Stimulated activated CD8-positive, alpha-beta memory T cell treated with anti-CD3 and anti-CD28 coated beads, Interleukin-4, amount 100 ng/mL, for 48 hours (primary cell): ENCODE data around the gene HSP90B1.

Source experiments
- DNase-seq: peaks from one replicate; pipeline ENCODE4 v3.0.0-alpha.2; 2020

The HSP90B1 gene

DNA sequence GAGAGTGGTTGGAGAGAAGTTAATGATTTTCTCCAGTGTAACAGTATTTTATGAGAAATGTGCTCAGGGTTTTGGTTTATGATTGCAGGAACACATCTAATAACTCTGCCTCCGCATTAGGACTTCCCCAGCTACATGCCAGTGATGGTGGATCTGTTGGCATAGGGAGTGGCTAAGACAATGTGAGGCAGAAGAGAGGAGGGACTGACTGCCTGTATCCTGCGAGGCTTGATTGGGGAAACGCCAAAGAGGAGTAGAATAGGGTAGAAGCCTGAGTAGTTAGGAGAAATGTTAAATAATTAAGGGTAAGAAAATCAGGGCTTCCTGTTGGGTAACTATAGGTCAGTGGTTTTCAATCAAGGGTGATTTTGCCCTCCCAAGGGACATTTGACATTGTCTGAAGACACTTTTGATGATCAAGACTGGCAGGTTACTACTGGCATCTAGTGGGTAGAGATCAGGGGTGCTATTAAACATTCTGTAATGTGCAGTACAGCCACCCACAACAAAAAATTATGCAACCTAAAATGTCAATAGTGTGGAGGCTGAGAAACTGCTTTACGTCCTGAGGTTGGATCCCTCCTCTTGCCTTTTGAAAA lies 48.3 kb downstream of the HSP90B1 start:
- no peak for DNase-seq

DNA sequence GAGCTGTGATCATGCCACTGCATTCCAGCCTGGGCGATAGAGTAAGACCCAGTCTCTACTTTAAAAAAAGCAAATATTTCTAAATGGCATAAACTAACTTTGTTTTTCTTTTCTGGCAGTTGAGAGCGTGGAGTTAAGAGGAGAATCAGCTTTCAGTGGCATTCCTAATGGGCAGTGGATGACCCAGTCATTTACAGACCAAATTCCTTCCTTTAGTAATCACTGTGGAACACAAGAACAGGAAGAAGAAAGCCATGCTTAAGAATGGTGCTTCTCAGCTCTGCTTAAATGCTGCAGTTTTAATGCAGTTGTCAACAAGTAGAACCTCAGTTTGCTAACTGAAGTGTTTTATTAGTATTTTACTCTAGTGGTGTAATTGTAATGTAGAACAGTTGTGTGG lies 56.6 kb downstream of the HSP90B1 start:
- no peak for DNase-seq

DNA sequence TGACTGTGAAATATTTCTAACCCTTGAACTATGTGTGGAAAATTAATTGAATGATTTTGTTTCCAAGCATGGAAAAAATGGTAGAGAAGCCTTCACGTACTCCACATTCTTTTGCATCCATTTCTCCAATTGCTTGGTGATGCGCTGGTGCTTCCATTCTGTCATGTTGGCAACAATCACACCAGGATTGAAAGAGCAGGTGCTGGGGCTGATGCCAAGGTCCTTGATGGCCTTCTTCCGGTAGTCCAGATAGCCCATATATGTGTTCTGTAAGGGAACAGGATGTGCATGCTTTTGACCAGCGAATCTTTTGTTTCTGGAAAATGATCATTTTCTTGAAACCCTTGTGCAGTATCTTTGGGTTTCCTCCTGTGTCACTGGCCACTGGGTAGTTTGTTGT lies 64.0 kb downstream of the HSP90B1 start:
- no peak for DNase-seq

DNA sequence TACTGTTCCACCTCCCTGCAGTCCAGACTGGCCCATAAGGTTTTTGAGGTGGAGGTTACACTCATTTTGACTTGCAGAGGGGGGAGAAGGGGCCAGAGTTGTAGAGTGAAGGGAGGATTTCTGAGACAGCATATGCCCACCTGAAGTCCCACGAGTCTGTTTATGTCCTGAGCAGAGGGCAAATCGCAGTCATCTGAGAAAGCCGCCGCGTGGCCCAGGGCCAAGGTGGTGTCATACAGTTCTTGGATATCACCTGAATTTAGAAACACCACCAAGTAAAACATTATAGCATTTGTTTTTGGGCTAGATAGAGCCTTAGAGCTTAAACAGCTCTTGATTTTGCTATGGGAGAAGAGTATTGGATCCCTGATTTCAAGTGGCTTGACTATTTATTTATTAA lies 66.4 kb downstream of the HSP90B1 start:
- no peak for DNase-seq

DNA sequence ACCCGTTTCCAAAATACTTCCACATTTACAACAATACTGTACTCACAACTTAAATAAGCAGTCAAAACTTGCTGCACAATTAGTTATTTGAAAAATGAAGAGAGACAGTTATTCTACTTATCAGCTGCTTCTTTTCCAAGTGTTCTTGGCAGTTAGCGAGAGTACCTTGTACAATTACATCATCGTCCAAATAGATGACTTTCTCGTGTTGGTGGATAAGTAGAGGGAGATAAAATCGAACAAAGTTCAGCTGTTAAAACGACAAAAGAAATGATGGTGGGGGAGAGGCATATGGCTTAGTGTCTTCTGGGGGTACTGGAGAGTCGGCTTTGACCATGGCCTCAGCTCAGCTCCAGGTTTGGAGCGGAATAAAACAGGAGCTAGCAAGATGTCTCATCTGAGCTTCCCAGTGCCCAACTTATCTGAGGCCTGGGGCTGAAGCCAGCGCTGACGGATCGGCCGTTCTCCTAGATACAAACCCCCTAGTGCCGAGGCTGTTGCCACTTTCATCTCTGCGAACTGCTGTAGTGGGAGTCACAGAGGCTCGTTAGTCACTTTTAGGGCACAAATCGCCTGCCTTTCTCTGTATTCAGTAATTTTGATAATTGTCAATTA lies 67.2 kb downstream of the HSP90B1 start:
- DNase-seq, result no peak
